ENCODE results near the gene SOAT1. TPM values are rescaled to one million over a fixed set of nuclear protein-coding genes. Genes with fewer than 3 reads are reported as not detected.
A peak's percentile ranks its signal among the peaks of the same experiment; 100 is the strongest.
"Not testable (repeated sequence)": the region's sequence is repeated elsewhere in the genome, so short reads cannot be mapped to it uniquely, and the experiment has no call there.

The SOAT1 gene
- total RNA-seq (10 to 100 TPM; 15.3 to 20.3 (median 18.5) TPM), polyA plus RNA-seq (5.1 TPM)
- long read RNA-seq, donor 1, full-length matches to known transcripts: 19 of 27 reads
- long read RNA-seq, donor 1, partial matches to known transcripts: 2 of 27 reads
- long read RNA-seq, donor 1, other reads (novel, unspliced or antisense): 6 of 27 reads
- long read RNA-seq, donor 2, full-length matches to known transcripts: 3 of 4 reads
- long read RNA-seq, donor 2, partial matches to known transcripts: 0 of 4 reads
- long read RNA-seq, donor 2, other reads (novel, unspliced or antisense): 1 of 4 reads
- long read RNA-seq, donor 3, full-length matches to known transcripts: 41 of 48 reads
- long read RNA-seq, donor 3, partial matches to known transcripts: 3 of 48 reads
- long read RNA-seq, donor 3, other reads (novel, unspliced or antisense): 4 of 48 reads
- long read RNA-seq, donor 4, full-length matches to known transcripts: 2 of 2 reads
- long read RNA-seq, donor 4, partial matches to known transcripts: 0 of 2 reads
- long read RNA-seq, donor 4, other reads (novel, unspliced or antisense): 0 of 2 reads

DNA sequence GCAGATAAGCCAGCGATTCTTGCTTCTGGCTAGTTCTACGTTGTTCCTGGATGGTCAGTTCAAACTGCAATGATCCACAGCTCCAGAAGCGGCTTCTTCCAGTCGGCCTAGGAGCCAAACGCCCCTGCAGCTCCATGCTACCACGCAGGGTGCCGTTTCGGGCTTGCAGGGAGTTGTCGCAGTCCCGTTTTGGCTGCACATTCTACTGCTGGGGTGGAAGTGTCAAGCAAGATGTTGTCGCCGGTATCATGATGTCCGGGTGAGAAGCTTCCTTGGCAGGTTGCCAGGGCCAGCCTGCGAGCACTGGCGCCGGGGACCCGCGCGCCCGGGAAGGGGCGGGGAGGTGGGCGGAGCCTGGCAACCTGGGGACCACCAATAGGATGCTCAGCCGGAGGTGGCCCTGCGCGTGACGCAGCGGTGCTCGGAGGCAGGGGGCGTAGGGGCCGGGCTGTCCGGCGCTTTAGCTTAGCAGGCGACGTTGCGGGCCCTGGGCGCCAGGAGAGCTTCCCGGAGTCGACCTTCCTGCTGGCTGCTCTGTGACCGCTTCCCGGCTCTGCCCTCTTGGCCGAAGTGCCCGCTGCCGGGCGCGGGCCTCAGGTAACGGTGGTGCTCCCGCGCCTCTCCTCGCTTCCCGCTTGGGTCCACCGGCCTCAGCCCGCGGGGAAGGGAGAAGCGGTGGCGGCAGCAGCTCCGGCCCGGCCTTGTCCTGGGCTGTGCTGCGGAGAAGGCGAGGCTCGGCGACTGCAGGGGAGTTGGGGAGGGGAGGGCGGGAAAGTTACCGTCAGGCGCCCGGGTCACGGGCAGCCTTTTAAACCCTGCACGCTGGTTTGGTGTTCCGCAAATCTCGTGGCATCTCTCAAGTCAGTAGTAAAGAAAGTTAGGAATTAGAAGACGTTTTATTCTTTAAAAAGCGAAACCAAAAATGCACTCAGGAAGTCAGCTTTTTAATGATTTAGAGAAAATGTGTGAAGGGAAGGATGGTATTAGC is at the start of gene SOAT1:
TSS of gene SOAT1 (plus strand) at position 458 of the 988 bp plus-strand sequence. CDS start 8,888 bp downstream, outside the sequence.
- intact Hi-C loops (cut with DNase I): loop anchor here in 3 of 4 donors (10.0 kb wide), 2 partner anchors 71 to 169 kb away; partner anchors contain the start of gene AXDND1 (in 2 of the 3)
- Histone ChIP-seq H3K4me3 (ENCODE audit: low read length) (peak within 1 kb of the TSS; percentile 70), H3K9me3 (ENCODE audit: control insufficient read depth, low read length) (no peaks in the 10 kb centered on the region), H3K4me1 (ENCODE audit: control insufficient read depth, insufficient read depth, low read length) (no peaks in the 10 kb centered on the region), H3K27me3 (ENCODE audit: control insufficient read depth, insufficient read depth) (no peaks in the 10 kb centered on the region), H3K27ac (ENCODE audit: low read length) (peak within 1 kb of the TSS; percentile 97)
- DNase-seq (peak; percentile 97 to 99 (median 99)), ATAC-seq (peak; percentile 99 to 100)
- under 1% methylated on average over 71 of the region's 71 CpGs for WGBS

DNA sequence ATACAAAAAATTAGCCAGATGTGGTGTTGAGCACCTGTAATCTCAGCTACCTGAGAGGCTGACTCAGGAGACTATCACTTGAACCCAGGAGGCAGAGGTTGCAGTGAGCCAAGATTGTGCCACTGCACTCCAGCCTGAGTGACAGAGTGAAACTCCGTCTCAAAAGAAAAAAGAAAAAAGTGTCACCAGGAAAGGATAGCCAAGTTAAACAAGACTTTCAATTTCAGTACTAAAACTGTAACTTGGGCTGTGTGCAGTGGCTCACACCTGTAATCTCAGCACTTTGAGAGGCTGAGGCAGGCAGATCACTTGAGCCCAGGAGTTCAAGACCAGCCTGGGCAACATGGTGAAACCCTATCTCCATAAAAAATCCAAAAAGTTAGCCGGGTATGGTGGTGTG is 48.2 kb upstream of the SOAT1 start:
- H3K4me1 ChIP-seq (ENCODE audit: control insufficient read depth, insufficient read depth, low read length); H3K9me3 ChIP-seq (ENCODE audit: control insufficient read depth, low read length); H3K27me3 ChIP-seq (ENCODE audit: control insufficient read depth, insufficient read depth); H3K27ac ChIP-seq (ENCODE audit: low read length); H3K4me3 ChIP-seq (ENCODE audit: low read length); intact Hi-C loops (cut with DNase I); DNase-seq; ATAC-seq: not testable (repeated sequence)
- 75% methylated on average over 2 of the region's 2 CpGs for WGBS

DNA sequence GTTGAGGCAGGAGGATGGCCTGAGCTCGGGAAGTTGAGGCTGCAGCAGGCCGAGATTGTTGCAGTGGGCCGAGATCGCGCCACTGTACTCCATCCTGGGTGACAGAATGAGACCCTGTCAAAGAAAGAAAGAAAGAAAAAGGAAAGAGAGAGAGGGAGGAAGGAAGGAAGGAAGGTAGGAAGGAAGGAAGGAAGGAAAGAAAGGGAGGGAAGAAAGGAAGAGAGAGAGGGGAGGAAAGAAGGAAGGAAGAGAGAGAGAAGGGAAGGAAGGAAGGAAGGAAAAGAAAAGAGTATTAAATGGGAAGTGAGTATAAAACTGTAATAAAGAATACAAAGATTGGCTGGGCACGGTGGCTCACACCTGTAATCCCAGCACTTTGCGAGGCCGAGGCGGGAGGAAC is 45.7 kb upstream of the SOAT1 start:
- 86% methylated on average over 9 of the region's 9 CpGs for WGBS
- no peak for DNase-seq
- no peak overlapping the region for H3K27ac ChIP-seq (ENCODE audit: low read length)
- H3K4me3 ChIP-seq (ENCODE audit: low read length): no peak overlapping the region
- H3K4me1 ChIP-seq (ENCODE audit: control insufficient read depth, insufficient read depth, low read length): no peaks in the 10 kb centered on the region
- no peak for ATAC-seq
- H3K27me3 ChIP-seq (ENCODE audit: control insufficient read depth, insufficient read depth): no peaks in the 10 kb centered on the region
- no peaks in the 10 kb centered on the region for H3K9me3 ChIP-seq (ENCODE audit: control insufficient read depth, low read length)
- intact Hi-C loops (cut with DNase I): no loop called here

DNA sequence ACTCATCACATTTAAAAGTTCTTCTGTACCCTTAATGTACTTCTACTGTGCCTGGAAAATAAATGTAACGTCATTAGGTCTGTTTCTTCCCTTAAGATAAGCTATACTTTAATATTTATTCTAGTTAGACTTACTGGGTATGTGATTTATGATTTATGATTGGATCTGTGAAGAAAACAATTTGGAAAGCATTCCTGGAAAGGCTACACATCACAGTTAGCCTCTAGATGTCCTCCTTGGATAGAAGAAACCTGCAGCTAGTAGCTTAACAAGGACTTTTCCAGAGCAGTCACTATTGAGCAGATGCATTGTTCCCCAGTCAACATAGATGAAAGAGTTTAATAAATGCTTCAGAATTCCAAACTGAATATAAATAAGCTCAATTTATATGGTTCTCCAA is 41.9 kb upstream of the SOAT1 start:
- intact Hi-C loops (cut with DNase I): loop anchor here in 2 of 4 donors (5.0 kb wide), 1 partner anchor 116 kb away; the partner anchor contains the start of gene AXDND1 (in 2 of the 2)
- H3K27me3 ChIP-seq (ENCODE audit: control insufficient read depth, insufficient read depth): no peaks in the 10 kb centered on the region
- ATAC-seq (peak in 1 of 2 donors; percentile 67), DNase-seq (no peak)
- no peak overlapping the region for H3K4me3 ChIP-seq (ENCODE audit: low read length)
- no peaks in the 10 kb centered on the region for H3K4me1 ChIP-seq (ENCODE audit: control insufficient read depth, insufficient read depth, low read length)
- H3K27ac ChIP-seq (ENCODE audit: low read length): no peak overlapping the region
- 25% methylated on average over 1 of the region's 1 CpG for WGBS
- H3K9me3 ChIP-seq (ENCODE audit: control insufficient read depth, low read length): no peaks in the 10 kb centered on the region

DNA sequence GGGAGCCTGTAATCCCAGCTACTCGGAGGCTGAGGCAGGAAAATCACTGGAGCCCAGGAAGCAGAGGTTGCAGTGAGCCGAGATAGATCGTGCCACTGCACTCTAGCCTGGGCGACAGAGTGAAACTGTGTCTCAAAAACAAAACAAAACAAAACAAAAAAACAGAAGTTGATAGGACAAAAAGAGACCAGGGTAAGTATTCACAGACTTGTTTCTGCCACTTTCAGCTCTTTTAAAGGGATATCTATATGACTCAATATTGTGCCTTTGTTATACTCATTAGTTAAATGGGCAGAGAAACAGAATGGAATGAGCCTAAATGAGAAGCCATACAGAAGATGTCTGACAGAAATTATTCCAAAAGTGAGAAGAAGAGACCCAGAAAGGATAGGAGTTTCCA is 41.0 kb upstream of the SOAT1 start:
- H3K27ac ChIP-seq (ENCODE audit: low read length): no peak overlapping the region
- 82% methylated on average over 4 of the region's 4 CpGs for WGBS
- no peak for ATAC-seq
- H3K27me3 ChIP-seq (ENCODE audit: control insufficient read depth, insufficient read depth): no peaks in the 10 kb centered on the region
- no peaks in the 10 kb centered on the region for H3K9me3 ChIP-seq (ENCODE audit: control insufficient read depth, low read length)
- H3K4me3 ChIP-seq (ENCODE audit: low read length): no peak overlapping the region
- no peaks in the 10 kb centered on the region for H3K4me1 ChIP-seq (ENCODE audit: control insufficient read depth, insufficient read depth, low read length)
- no peak for DNase-seq
- intact Hi-C loops (cut with DNase I): loop anchor here in 2 of 4 donors (5.0 kb wide), 1 partner anchor 115 kb away; the partner anchor contains the start of gene AXDND1 (in 2 of the 2)

DNA sequence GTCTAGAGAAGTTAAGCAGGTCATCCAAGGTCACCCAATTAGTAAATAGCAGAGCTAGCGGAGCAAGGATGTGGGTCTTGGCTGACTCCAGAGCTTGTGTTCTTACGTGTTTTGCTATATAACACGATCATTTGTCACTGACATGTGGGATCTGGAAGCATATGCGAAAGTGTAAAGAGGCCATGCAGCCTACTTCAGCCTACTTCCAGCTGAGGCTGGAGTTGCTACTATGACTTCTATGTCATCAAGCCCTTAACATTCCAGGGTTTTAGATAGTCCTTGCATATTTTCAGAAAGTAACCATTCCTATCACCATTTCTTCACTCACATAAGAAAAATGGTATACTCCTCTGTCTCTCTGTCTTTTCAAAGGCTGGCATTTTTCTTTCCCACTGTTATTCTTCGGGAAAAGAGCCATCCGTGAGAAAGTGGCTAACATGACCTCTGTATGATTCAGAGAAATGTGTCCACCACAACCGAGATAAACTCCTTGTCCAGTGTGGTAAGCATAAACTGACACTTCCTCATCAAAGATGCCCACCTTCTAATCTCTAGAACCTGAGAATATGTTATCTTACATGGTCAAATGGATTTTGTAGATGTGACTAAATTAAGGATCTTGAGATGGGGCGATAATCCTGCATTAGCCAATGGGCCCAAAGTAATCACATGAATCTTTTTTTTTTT is 40.2 kb upstream of the SOAT1 start:
- no peak for ATAC-seq
- Histone ChIP-seq H3K9me3 (ENCODE audit: control insufficient read depth, low read length) (no peaks in the 10 kb centered on the region), H3K27ac (ENCODE audit: low read length) (no peak overlapping the region), H3K4me3 (ENCODE audit: low read length) (no peak overlapping the region), H3K4me1 (ENCODE audit: control insufficient read depth, insufficient read depth, low read length) (no peaks in the 10 kb centered on the region), H3K27me3 (ENCODE audit: control insufficient read depth, insufficient read depth) (no peaks in the 10 kb centered on the region)
- intact Hi-C loops (cut with DNase I): loop anchor here in 2 of 4 donors (5.0 kb wide), 1 partner anchor 114 kb away; the partner anchor contains the start of gene AXDND1 (in 2 of the 2)
- no peak for DNase-seq
- WGBS: 69% methylated on average over 8 of the region's 8 CpGs

DNA sequence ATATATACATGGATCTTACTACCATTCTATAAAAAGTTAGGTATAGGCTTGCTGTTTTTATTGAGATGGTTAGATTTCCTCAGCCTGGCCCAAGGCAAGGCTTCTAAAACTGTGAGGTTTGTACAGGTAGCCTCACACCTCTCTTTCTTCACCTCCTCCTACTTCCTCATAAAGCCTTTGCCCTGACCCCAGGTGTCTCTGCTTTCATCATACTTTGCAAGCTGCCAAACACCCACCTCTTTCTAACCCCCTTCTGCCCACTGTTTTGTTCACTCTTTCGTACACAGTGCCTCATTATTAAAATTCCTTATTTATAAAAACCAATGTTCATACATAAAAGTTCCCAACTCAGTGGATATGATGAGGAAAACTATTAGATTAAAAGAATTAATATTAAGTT is 31.4 kb upstream of the SOAT1 start:
- Histone ChIP-seq H3K27ac (ENCODE audit: low read length) (no peak overlapping the region), H3K4me1 (ENCODE audit: control insufficient read depth, insufficient read depth, low read length) (no peaks in the 10 kb centered on the region), H3K4me3 (ENCODE audit: low read length) (no peak overlapping the region), H3K27me3 (ENCODE audit: control insufficient read depth, insufficient read depth) (no peaks in the 10 kb centered on the region), H3K9me3 (ENCODE audit: control insufficient read depth, low read length) (no peaks in the 10 kb centered on the region)
- intact Hi-C loops (cut with DNase I): no loop called here
- ATAC-seq (no peak), DNase-seq (no peak)
- WGBS: 91% methylated on average over 1 of the region's 1 CpG

DNA sequence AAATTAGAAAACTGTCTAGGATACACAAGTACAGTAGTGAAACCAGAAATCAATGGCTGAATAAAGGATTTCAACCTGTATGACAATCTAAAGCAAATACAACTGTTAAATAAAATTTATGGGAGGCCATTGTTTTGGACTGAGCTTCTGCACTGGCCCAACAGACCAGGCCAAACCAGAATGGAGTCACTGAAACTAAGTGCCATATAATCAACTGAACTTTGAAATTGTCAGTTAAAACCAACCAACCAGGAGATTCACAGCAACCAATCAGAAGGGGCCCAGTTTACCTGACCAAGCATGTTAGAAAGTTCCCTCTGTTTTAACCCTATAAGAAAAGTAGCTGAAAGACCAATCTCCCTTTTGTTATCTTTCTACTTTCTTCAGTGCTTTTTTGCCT is 30.5 kb upstream of the SOAT1 start:
- no peaks in the 10 kb centered on the region for H3K4me1 ChIP-seq (ENCODE audit: control insufficient read depth, insufficient read depth, low read length)
- H3K9me3 ChIP-seq (ENCODE audit: control insufficient read depth, low read length): no peaks in the 10 kb centered on the region
- no peak for ATAC-seq
- no peak overlapping the region for H3K27ac ChIP-seq (ENCODE audit: low read length)
- H3K27me3 ChIP-seq (ENCODE audit: control insufficient read depth, insufficient read depth): no peaks in the 10 kb centered on the region
- intact Hi-C loops (cut with DNase I): no loop called here
- no peak overlapping the region for H3K4me3 ChIP-seq (ENCODE audit: low read length)
- no peak for DNase-seq

DNA sequence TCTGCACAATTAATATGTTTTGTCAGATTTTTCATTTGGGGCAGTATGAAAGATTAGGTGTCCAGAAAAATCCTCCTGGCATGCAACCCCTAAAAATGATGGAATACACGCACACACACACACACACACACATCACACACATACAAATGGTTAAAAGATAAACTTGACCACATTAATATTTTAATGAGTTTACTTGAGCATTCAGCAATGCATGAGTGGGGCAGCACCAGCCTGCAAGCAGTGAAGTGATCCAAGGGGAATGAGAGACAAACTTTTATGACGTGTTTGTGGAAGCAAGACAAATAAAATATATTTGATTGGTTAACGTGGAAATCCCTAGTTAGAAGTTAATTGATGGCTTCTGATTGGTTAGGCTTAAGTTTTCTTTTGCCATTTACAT is 29.1 kb upstream of the SOAT1 start:
- Histone ChIP-seq H3K9me3 (ENCODE audit: control insufficient read depth, low read length) (no peaks in the 10 kb centered on the region), H3K4me1 (ENCODE audit: control insufficient read depth, insufficient read depth, low read length) (no peaks in the 10 kb centered on the region), H3K27me3 (ENCODE audit: control insufficient read depth, insufficient read depth) (no peaks in the 10 kb centered on the region), H3K4me3 (ENCODE audit: low read length) (no peak overlapping the region), H3K27ac (ENCODE audit: low read length) (no peak overlapping the region)
- no peak for DNase-seq
- intact Hi-C loops (cut with DNase I): no loop called here
- WGBS: 65% methylated on average over 3 of the region's 3 CpGs
- no peak for ATAC-seq

DNA sequence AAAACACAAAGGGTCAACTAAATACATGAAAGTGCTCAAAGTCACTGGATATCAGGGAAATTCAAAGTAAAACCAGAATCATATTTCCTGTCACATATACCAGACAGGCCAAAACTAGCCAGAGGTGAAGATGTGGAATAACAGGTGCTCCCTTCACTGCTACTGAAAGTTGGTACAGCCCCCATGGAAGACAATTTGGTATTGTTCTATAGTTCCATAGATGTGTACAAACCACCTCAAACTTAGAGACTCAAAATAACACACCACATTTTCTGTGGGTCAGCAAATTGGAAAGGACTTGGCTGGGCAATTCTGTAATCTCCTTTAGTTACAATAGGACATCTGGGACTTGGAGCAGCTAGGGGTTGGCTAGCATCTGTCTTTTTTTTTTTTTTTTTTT is 24.5 kb upstream of the SOAT1 start:
- intact Hi-C loops (cut with DNase I): no loop called here
- Histone ChIP-seq H3K27ac (ENCODE audit: low read length) (no peak overlapping the region), H3K27me3 (ENCODE audit: control insufficient read depth, insufficient read depth) (no peaks in the 10 kb centered on the region), H3K4me3 (ENCODE audit: low read length) (no peak overlapping the region), H3K4me1 (ENCODE audit: control insufficient read depth, insufficient read depth, low read length) (no peaks in the 10 kb centered on the region), H3K9me3 (ENCODE audit: control insufficient read depth, low read length) (no peaks in the 10 kb centered on the region)
- no peak for DNase-seq
- ATAC-seq: no peak
